Fibroblast of pulmonary artery (primary cell): ENCODE data around the gene NBPF6.
A peak's percentile ranks its signal among the peaks of the same experiment; 100 is the strongest.
"Not testable (repeated sequence)": the region's sequence is repeated elsewhere in the genome, so short reads cannot be mapped to it uniquely, and the experiment has no call there.

ENCODE experiments used
- DNase-seq: peaks from one replicate; pipeline ENCODE4 v3.0.0-alpha.2; 2010; ENCODE audit warnings: low read depth
- H3K4me3 ChIP-seq: replicated peaks from 2 replicates; pipeline ENCODE4 v1.5.1; 2011; ENCODE audit warnings: low read depth, mild to moderate bottlenecking, control low read depth, low read length, moderate library complexity
- CTCF ChIP-seq: IDR thresholded peaks from 2 replicates; pipeline ENCODE4 v1.5.1; 2011; ENCODE audit warnings: mild to moderate bottlenecking, control low read depth, low read length, inconsistent platforms; ENCODE audit errors: missing control alignments

NBPF6 gene

DNA sequence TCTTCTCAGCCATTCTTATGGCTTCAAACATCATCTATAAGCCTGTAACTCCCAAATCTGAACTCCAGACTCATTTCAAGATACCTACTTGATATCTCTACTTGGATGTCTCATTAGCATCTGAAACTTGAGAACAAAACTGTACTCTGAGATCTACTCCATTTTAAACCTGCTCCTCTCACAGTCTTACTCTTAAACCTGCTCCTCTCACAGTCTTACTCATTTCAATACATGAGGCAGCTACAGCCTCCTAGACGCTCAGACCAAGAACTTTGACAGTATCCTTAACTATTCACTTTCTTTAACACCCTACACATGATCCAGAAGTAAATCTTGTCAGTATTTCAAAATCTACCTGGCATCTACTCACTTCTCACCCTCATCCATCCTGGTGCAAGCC, 54.3 kb downstream of the NBPF6 start:
- no peak for DNase-seq
- TF ChIP-seq CTCF = no peak
- no peak overlapping the region for H3K4me3 ChIP-seq

GRCh38 chr1:108505763-108506070, 55.6 kb downstream of the NBPF6 start:
- no peak for DNase-seq

GRCh38 chr1:108511764-108512163, 61.6 kb downstream of the NBPF6 start:
- TF ChIP-seq CTCF = peak; percentile 2
- no peak overlapping the region for H3K4me3 ChIP-seq
- no peak for DNase-seq

More at GRCh38 chr1:108505763-108506070, 55.6 kb downstream of the NBPF6 start:
- no peak for TF ChIP-seq CTCF
- no peak overlapping the region for H3K4me3 ChIP-seq

- no peak overlapping the region for H3K4me3 ChIP-seq
- DNase-seq = peak; percentile 70
- peak; percentile 89 for TF ChIP-seq CTCF
These were observed 62.3 kb downstream of the NBPF6 start for GRCh38 chr1:108512239-108513043.

- H3K4me3 ChIP-seq = no peak overlapping the region
- no peak for TF ChIP-seq CTCF
- DNase-seq = no peak
These were observed 62.9 kb downstream of the NBPF6 start for GRCh38 chr1:108513044-108513415.

- DNase-seq, H3K4me3 ChIP-seq: not testable (repeated sequence)
These were observed 63.8 kb downstream of the NBPF6 start for GRCh38 chr1:108513914-108514313.

DNA sequence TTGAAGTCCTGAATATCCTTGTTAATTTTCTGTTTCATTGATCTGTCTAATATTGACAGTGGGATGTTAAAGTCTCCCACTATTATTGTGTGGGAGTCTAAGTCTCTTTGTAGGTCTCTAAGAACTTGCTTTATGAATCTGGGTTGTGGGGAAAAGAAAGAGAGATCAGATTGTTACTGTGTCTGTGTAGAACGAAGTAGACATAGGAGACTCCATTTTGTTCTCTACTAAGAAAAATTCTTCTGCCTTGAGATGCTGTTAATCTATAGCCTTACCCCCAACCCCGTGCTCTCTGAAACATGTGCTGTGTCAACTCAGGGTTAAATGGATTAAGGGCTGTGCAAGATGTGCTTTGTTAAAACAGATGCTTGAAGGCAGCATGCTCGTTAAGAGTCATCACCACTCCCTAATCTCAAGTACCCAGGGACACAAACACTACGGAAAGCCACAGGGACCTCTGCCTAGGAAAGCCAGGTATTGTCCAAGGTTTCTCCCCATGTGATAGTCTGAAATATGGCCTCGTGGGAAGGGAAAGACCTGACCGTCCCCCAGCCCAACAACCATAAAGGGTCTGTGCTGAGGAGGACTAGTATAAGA, 67.3 kb downstream of the NBPF6 start:
- not testable (repeated sequence) for H3K4me3 ChIP-seq, DNase-seq
